ENCODE measurements around the gene TRPM2. TPM values are rescaled to one million over a fixed set of nuclear protein-coding genes. Genes with fewer than 3 reads are reported as not detected.

TRPM2 gene
- total and polyA plus RNA-seq, 10 of the 15 experiments (the other 5 are each of a cell fraction or from before 2014, with no cell fraction given) = 0.03 to 9.1 (median 2.6) TPM

DNA sequence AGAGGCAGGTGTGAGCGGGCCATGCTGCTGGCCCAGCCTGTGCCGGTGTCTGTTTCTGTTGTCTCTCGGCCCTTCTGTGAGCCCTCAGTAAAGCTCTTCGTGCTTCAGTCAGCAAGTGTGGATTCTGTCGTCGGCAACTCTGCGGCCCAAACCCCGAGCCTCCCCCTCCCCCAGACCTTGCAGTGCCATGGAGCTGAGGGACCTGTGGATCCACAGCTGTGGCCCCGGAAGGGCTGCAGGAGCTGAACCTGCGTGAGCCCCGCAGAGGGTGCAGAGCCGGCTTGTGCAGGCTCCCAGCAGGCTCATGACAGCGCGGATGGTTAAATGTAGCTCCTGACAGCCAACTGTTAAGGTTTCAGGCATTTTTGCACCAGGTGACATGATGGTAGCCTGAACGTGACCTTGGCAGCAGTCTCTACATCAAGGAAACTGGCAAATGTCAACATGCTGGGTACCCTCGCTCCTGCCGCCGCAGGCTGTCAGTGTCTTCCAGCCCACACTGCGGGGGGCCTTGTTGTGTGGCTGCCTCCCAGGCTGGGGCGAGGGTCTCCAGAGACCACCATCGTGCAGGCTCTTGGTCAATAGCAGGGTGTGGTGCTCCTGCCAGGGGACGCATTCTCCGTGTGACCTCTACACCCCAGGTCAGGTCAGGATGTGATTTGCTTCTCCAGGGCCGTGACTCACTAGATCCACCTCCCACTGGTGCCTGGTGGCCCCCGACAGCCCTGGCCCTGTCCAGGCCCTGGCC, 108.8 kb downstream of the TRPM2 start:
- no TSS peak for BruUV-seq (replicated peaks)
- Histone ChIP-seq H3K4me3 (no peak overlapping the region), H3K9me3 (replicated peaks; ENCODE audit: control insufficient read depth, insufficient read depth, low read length) (no peaks in the 10 kb centered on the region), H3K9ac (ENCODE audit: control insufficient read depth, insufficient read depth, low read length) (no peak overlapping the region), H2AFZ (ENCODE audit: control insufficient read depth, low read depth, low read length) (no peak overlapping the region), H3K36me3 (ENCODE audit: control insufficient read depth in 2 of 2, insufficient read depth in 2 of 2, low read length in 1 of 2) (no peaks in the 10 kb centered on the region), H3K79me2 (ENCODE audit: control insufficient read depth, insufficient read depth, low read length) (no peaks in the 10 kb centered on the region), H3K4me1 (ENCODE audit: control insufficient read depth, insufficient read depth, low read length) (no peaks in the 10 kb centered on the region), H3K27ac (ENCODE audit: control insufficient read depth, insufficient read depth) (no peak overlapping the region), H3K4me2 (ENCODE audit: control insufficient read depth, insufficient read depth) (no peak overlapping the region), H4K20me1 (ENCODE audit: control insufficient read depth, insufficient read depth) (no peaks in the 10 kb centered on the region), H3K27me3 (replicated peaks in 1 of 2; ENCODE audit: control insufficient read depth in 2 of 2, insufficient read depth in 2 of 2, low read length in 1 of 2) (no peaks in the 10 kb centered on the region)
- SMC1A ChIA-PET (ENCODE audit: uncharacterized antibody, unreplicated experiment) = no interaction called here
- TF ChIP-seq, protein P1, sequence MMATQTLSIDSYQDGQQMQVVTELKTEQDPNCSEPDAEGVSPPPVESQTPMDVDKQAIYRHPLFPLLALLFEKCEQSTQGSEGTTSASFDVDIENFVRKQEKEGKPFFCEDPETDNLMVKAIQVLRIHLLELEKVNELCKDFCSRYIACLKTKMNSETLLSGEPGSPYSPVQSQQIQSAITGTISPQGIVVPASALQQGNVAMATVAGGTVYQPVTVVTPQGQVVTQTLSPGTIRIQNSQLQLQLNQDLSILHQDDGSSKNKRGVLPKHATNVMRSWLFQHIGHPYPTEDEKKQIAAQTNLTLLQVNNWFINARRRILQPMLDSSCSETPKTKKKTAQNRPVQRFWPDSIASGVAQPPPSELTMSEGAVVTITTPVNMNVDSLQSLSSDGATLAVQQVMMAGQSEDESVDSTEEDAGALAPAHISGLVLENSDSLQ (IDR thresholded peaks at IDR 0.05) = no peak
- TF ChIP-seq MTA2 (IDR thresholded peaks at IDR 0.05; ENCODE audit: low read depth) = no peak
- TF ChIP-seq IRF4 (IDR thresholded peaks at IDR 0.05; ENCODE audit: low read depth, low read length) = no peak
- TF ChIP-seq FOS (IDR thresholded peaks at IDR 0.05; ENCODE audit: borderline replicate concordance, extremely low read depth, insufficient read length) = no peak
- TF ChIP-seq, protein P2, sequence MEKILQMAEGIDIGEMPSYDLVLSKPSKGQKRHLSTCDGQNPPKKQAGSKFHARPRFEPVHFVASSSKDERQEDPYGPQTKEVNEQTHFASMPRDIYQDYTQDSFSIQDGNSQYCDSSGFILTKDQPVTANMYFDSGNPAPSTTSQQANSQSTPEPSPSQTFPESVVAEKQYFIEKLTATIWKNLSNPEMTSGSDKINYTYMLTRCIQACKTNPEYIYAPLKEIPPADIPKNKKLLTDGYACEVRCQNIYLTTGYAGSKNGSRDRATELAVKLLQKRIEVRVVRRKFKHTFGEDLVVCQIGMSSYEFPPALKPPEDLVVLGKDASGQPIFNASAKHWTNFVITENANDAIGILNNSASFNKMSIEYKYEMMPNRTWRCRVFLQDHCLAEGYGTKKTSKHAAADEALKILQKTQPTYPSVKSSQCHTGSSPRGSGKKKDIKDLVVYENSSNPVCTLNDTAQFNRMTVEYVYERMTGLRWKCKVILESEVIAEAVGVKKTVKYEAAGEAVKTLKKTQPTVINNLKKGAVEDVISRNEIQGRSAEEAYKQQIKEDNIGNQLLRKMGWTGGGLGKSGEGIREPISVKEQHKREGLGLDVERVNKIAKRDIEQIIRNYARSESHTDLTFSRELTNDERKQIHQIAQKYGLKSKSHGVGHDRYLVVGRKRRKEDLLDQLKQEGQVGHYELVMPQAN (conservative IDR thresholded peaks at IDR 0.05) = no peak
- no peak for TF ChIP-seq MYC (IDR thresholded peaks at IDR 0.05; ENCODE audit: insufficient read depth, insufficient read length, insufficient replicate concordance, low read length, severe bottlenecking)
- TF ChIP-seq, protein P3, sequence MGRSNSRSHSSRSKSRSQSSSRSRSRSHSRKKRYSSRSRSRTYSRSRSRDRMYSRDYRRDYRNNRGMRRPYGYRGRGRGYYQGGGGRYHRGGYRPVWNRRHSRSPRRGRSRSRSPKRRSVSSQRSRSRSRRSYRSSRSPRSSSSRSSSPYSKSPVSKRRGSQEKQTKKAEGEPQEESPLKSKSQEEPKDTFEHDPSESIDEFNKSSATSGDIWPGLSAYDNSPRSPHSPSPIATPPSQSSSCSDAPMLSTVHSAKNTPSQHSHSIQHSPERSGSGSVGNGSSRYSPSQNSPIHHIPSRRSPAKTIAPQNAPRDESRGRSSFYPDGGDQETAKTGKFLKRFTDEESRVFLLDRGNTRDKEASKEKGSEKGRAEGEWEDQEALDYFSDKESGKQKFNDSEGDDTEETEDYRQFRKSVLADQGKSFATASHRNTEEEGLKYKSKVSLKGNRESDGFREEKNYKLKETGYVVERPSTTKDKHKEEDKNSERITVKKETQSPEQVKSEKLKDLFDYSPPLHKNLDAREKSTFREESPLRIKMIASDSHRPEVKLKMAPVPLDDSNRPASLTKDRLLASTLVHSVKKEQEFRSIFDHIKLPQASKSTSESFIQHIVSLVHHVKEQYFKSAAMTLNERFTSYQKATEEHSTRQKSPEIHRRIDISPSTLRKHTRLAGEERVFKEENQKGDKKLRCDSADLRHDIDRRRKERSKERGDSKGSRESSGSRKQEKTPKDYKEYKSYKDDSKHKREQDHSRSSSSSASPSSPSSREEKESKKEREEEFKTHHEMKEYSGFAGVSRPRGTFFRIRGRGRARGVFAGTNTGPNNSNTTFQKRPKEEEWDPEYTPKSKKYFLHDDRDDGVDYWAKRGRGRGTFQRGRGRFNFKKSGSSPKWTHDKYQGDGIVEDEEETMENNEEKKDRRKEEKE (IDR thresholded peaks at IDR 0.05) = no peak
- no peak for TF ChIP-seq TCF7 (IDR thresholded peaks at IDR 0.05; ENCODE audit: borderline replicate concordance)
- TF ChIP-seq SPI1 (IDR thresholded peaks at IDR 0.05; ENCODE audit: borderline replicate concordance, insufficient read depth, low read depth, low read length) = no peak
- no peak for TF ChIP-seq BACH1 (IDR thresholded peaks at IDR 0.05; ENCODE audit: borderline replicate concordance)
- TF ChIP-seq ETV6 (conservative IDR thresholded peaks at IDR 0.05 in 1 of 2, IDR thresholded peaks at IDR 0.05 in 1 of 2; ENCODE audit: borderline replicate concordance in 1 of 2, low read depth in 1 of 2) = no peak
- no peak for TF ChIP-seq RAD21 (IDR thresholded peaks at IDR 0.05; ENCODE audit: insufficient read depth, low read depth, low read length)
- TF ChIP-seq NBN (IDR thresholded peaks at IDR 0.05) = no peak
- no peak for TF ChIP-seq TCF3 (IDR thresholded peaks at IDR 0.05; ENCODE audit: borderline replicate concordance, insufficient read depth, low read depth, low read length)
- POLR2A ChIA-PET = no interaction called here
- FAIRE-seq = no peak
- in situ Hi-C loops (cut with MboI) (no loop called here), intact Hi-C loops (cut with micrococcal nuclease; ENCODE audit: unreplicated experiment) (no loop called here)
- CTCF ChIA-PET = no interaction called here
- 71% methylated on average over 25 of the region's 25 CpGs for WGBS (ENCODE audit: insufficient coverage, insufficient replicate concordance, low lambda C conversion rate, missing lambda C conversion rate)
- no peak for ATAC-seq
- DNase-seq (ENCODE audit: low read depth, low spot score) = no peak
- RAD21 ChIA-PET (ENCODE audit: unreplicated experiment) = no interaction called here
